A673 (cell line): ENCODE measurements around the gene NKX6-2. TPM values are rescaled to one million over a fixed set of nuclear protein-coding genes. Genes with fewer than 3 reads are reported as not detected.

Source experiments
- BruUV-seq: library from RNA; stranded (reverse); fragments of 400-500 nt; replicated peaks from 2 replicates; lab custom pipeline; 2021; lab: Mats Ljungman, UMichigan
- CTCF ChIA-PET: fragments of 300-600 bp; sonication (Branson Sonifier 250); formaldehyde crosslinking; loops from one replicate; lab custom pipeline; 2022; ENCODE audit warnings: antibody characterized with exemption; lab: Charles Lee
- POLR2A ChIA-PET: fragments of 300-600 bp; sonication (Branson Sonifier 250); formaldehyde crosslinking; loops from one replicate; lab custom pipeline; 2022; ENCODE audit warnings: antibody characterized with exemption; ENCODE audit not compliant: low non-redundant PET; lab: Charles Lee
- DNase-seq: peaks from one replicate; pipeline ENCODE4 v3.0.0-alpha.2; 2015; ENCODE audit warnings: low spot score
- H3K27ac ChIP-seq: fragments of 200-600 bp; sonication (generic); 2 replicates; pipeline ENCODE4 v1.5.1; 2016; ENCODE audit warnings: mixed run types, low read depth, mild to moderate bottlenecking, mixed read lengths, antibody characterized with exemption, low read length; ENCODE audit not compliant: poor library complexity, severe bottlenecking
- H3K27me3 ChIP-seq: fragments of 200-600 bp; sonication (generic); replicated peaks from 2 replicates; pipeline ENCODE4 v1.6.1; 2017; ENCODE audit warnings: mixed run types, low read depth, mild to moderate bottlenecking, mixed read lengths, antibody characterized with exemption, low read length; ENCODE audit not compliant: insufficient read depth, poor library complexity
- H3K36me3 ChIP-seq: fragments of 200-600 bp; sonication (generic); 2 replicates; pipeline ENCODE4 v1.6.1; 2016; ENCODE audit warnings: mixed run types, mild to moderate bottlenecking, mixed read lengths, antibody characterized with exemption, low read length; ENCODE audit not compliant: insufficient read depth, poor library complexity, severe bottlenecking
- H3K4me1 ChIP-seq: fragments of 200-600 bp; sonication (generic); 2 replicates; pipeline ENCODE4 v1.6.1; 2017; ENCODE audit warnings: mixed run types, mild to moderate bottlenecking, mixed read lengths, antibody characterized with exemption, low read length; ENCODE audit not compliant: insufficient read depth, poor library complexity, severe bottlenecking
- H3K4me3 ChIP-seq: fragments of 200-600 bp; sonication (generic); 2 replicates; pipeline ENCODE4 v1.5.1; 2016; ENCODE audit warnings: low read depth, mixed run types, mild to moderate bottlenecking, mixed read lengths, low read length; ENCODE audit not compliant: poor library complexity, severe bottlenecking
- H3K9me3 ChIP-seq: fragments of 200-600 bp; sonication (generic); 2 replicates; pipeline ENCODE4 v1.6.1; 2016; ENCODE audit warnings: mixed run types, low read depth, mild to moderate bottlenecking, mixed read lengths, antibody characterized with exemption, low read length; ENCODE audit not compliant: poor library complexity, severe bottlenecking
- EZH2 ChIP-seq: fragments of 200-600 bp; sonication (generic); IDR thresholded peaks from 2 replicates; pipeline ENCODE4 v1.6.1; 2017; ENCODE audit warnings: borderline replicate concordance, low read depth, mild to moderate bottlenecking, mixed read lengths, antibody characterized with exemption, low read length; ENCODE audit not compliant: poor library complexity, severe bottlenecking
- intact Hi-C: fragments of 100-400 bp; cut with micrococcal nuclease; formaldehyde crosslinking; loops from one replicate; pipeline ENCODE4 v1.10.0; 2022; ENCODE audit not compliant: unreplicated experiment
- total RNA-seq: library from RNA; stranded (reverse); gene quantifications from 2 replicates; pipeline ENCODE4 v1.2.3, GENCODE V29; 2021
- TF ChIP-seq, protein P1 (sequence below): fragments of 300-800, 200-600 bp; sonication (generic); conservative IDR thresholded peaks from 2 replicates; pipeline ENCODE4 v1.5.1; 2017; ENCODE audit warnings: low read depth, mild to moderate bottlenecking, antibody characterized with exemption, low read length, moderate library complexity, mixed read lengths

NKX6-2 gene
- total RNA-seq, 1 experiment from 2014 or later = not detected

DNA sequence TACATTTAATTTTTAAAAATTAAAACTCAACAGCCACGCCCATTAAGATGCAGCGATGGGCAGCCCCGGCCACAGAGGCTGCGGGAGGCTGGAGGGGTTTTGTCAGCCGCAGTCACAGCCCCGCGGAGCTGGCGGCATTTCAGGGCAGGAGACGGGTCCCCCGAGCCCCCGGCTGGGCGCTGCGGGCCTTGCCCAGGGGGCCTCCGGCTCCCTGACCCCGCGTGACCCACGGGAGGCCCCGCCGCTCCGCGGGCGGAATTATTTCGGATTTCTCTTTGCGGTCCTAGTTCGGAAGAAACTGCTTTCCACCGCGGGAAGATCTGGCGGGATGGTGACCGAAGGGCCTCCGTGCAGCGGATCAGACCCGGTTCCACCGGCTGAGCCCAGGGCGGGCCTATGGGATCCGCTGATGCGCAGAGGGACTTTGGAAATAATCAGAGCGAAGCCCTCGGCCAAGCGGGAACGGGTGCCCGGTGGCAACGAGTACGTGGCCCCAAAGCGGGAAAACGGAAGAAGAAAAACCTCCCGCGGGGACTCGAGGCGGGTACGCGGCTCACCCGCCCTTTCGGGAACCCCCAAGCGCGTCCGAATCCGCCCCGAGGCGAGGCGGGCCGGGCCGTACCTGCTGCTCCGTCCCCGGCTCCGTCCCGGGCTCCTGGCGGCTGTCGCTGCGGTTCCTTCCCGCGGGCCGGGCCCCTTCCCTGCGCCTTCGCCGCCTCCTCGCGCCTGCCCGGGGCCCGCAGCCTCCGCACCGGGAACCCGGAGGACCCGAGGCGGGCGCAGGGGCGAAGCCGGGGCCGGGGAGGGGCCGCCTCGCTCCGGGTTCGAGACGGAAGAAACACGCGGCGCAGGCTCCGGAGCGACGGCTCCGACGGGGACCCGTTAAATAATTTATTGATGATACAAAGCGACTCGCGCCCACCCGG, 1.7 kb downstream of the NKX6-2 start:
- intact Hi-C loops = no loop called here
- CTCF ChIA-PET = no interaction called here
- POLR2A ChIA-PET = no interaction called here

DNA sequence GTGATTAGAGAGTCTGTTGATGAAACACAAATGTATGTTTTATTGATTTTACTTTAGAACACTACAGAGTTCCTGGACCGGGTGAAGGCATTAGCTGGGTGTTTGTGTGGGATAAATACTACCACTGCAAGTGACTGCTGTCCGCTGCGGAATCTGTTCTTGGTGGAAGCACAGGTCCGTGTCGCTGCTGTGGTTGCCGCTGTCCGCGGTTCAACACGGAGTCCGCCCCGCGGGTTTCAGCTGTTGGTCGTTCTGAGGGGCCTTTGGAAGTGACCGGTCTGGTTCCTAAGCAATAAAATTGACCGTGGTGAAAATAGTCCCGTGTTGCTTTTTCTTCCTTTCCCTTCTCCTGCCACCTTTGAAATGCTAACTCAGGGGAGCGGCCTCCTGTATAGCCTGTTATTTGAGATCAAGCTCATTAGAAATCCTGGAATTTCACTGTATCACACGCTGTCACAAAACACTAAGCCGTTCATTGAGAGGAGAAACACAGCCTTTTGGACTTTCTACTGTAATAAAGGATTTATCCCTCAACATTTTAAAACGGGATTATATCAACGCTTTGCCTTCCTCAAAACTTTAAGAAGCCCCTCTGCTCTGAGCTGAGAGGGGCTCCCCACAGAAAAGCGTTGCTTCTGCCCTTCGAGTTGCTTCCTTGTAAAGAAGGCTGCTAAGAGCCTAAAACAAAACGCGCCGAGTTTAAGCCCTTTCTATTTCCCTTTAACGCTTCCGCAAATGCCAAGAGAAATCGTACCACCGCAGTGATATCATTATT, 2.6 kb downstream of the NKX6-2 start:
- intact Hi-C loops = no loop called here
- peak; percentile 10 for TF ChIP-seq EZH2
- TF ChIP-seq, protein P1, sequence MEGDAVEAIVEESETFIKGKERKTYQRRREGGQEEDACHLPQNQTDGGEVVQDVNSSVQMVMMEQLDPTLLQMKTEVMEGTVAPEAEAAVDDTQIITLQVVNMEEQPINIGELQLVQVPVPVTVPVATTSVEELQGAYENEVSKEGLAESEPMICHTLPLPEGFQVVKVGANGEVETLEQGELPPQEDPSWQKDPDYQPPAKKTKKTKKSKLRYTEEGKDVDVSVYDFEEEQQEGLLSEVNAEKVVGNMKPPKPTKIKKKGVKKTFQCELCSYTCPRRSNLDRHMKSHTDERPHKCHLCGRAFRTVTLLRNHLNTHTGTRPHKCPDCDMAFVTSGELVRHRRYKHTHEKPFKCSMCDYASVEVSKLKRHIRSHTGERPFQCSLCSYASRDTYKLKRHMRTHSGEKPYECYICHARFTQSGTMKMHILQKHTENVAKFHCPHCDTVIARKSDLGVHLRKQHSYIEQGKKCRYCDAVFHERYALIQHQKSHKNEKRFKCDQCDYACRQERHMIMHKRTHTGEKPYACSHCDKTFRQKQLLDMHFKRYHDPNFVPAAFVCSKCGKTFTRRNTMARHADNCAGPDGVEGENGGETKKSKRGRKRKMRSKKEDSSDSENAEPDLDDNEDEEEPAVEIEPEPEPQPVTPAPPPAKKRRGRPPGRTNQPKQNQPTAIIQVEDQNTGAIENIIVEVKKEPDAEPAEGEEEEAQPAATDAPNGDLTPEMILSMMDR = no peak
- CTCF ChIA-PET = no interaction called here
- no peaks in the 10 kb centered on the region for H3K9me3 ChIP-seq
- no peak for DNase-seq
- BruUV-seq = no TSS peak
- H3K36me3 ChIP-seq = no peaks in the 10 kb centered on the region
- peaks cover 52% of the 10 kb centered on the region for H3K27me3 ChIP-seq
- H3K4me1 ChIP-seq = no peaks in the 10 kb centered on the region
- POLR2A ChIA-PET = no interaction called here
- H3K4me3 ChIP-seq = no peak overlapping the region
- no peak overlapping the region for H3K27ac ChIP-seq

More for the DNA sequence above, 1.7 kb downstream of the NKX6-2 start:
- Histone ChIP-seq H3K4me1 (no peaks in the 10 kb centered on the region), H3K27ac (no peak overlapping the region), H3K4me3 (no peak overlapping the region), H3K27me3 (peaks cover 60% of the 10 kb centered on the region), H3K36me3 (no peaks in the 10 kb centered on the region), H3K9me3 (no peaks in the 10 kb centered on the region)
- TF ChIP-seq, protein P1 = no peak
- TF ChIP-seq EZH2 = no peak
- no peak for DNase-seq
- BruUV-seq = no TSS peak

DNA sequence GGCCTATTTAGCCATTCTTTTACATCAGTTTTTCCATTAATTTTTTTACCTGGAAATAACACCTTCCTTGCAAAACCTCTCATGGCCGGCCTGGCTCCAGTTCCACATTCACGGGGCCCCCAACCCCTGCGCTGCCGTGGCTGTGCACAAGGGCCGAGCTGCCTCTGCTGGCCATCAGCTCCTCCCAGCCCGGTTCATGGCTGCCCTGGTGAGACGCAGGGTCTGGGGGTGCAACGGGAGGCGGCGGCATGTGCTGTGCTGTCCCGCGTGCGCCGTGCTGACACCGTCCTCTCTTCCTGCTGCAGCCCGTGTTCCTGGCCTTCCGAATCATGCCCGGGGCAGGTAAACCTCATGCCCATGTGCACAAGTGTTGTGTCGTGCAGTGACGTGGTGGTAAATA, 4.4 kb downstream of the NKX6-2 start:
- Histone ChIP-seq H3K4me3 (no peak overlapping the region), H3K4me1 (no peaks in the 10 kb centered on the region), H3K27me3 (peaks cover 35% of the 10 kb centered on the region), H3K36me3 (no peaks in the 10 kb centered on the region), H3K9me3 (no peaks in the 10 kb centered on the region), H3K27ac (no peak overlapping the region)
- POLR2A ChIA-PET = interaction anchor here (0.7 kb wide), 1 partner anchor 253 kb away, joined by 3 read pairs; no protein-coding TSS in a partner anchor
- intact Hi-C loops = no loop called here
- DNase-seq = no peak
- no TSS peak for BruUV-seq
- CTCF ChIA-PET = no interaction called here
- TF ChIP-seq EZH2 = no peak
- TF ChIP-seq, protein P1 = no peak
